Thyroid gland (tissue), 4 donors: ENCODE data around the gene KRT40. TPM values are rescaled to one million over a fixed set of nuclear protein-coding genes. Genes with fewer than 3 reads are reported as not detected.

Source experiments
- DNase-seq, 2 donors: peaks; one replicate each; pipeline ENCODE4 v3.0.0-alpha.2; 2019
- H3K27ac ChIP-seq, 3 donors: fragments of 200-600 bp; sonication (generic); 1 replicate in 2 of 3; 2 replicates in 1 of 3; pipeline ENCODE4 v1.5.1; 2016 to 2019; ENCODE audit warnings: mild to moderate bottlenecking in 1 of 3, moderate library complexity in 1 of 3
- H3K27me3 ChIP-seq: fragments of 200-600 bp; sonication (generic); one replicate; pipeline ENCODE4 v1.5.1; 2019
- H3K36me3 ChIP-seq, 2 donors: fragments of 200-600 bp; sonication (generic); one replicate each; pipeline ENCODE4 v1.5.1; 2016 to 2019
- H3K4me1 ChIP-seq, 2 donors: fragments of 200-600 bp; sonication (generic); one replicate each; pipeline ENCODE4 v1.5.1; 2017 to 2019
- H3K4me3 ChIP-seq, 3 donors: fragments of 200-600 bp; sonication (generic); replicated peaks in 1 of 3; 1 replicate in 2 of 3; 2 replicates in 1 of 3; pipeline ENCODE4 v1.5.1; 2016; ENCODE audit warnings: mild to moderate bottlenecking in 1 of 3
- H3K9me3 ChIP-seq: fragments of 200-600 bp; sonication (generic); one replicate; pipeline ENCODE4 v1.5.1; 2017
- CTCF ChIP-seq, 6 experiments: fragments of 200-600 bp in 3 of 6; fragments of 450-650 bp in 3 of 6; sonication (generic) in 3 of 6; IDR thresholded peaks; one replicate each; pipeline ENCODE4 v1.5.1; 2016 to 2019; ENCODE audit warnings: antibody characterized with exemption in 6 of 6, mild to moderate bottlenecking in 2 of 6, inconsistent platforms in 1 of 6, moderate library complexity in 1 of 6
- POLR2A ChIP-seq, 2 donors: fragments of 450-650 bp; IDR thresholded peaks; one replicate each; pipeline ENCODE4 v1.6.1; 2017; ENCODE audit warnings: antibody characterized with exemption in 2 of 2, mild to moderate bottlenecking in 2 of 2, moderate library complexity in 1 of 2
- WGBS, 2 donors: methylation state at CpG; one replicate each; pipeline ENCODE4 v1.1.5; 2017; 5-methylcytosine and 5-hydroxymethylcytosine counted together
- intact Hi-C: fragments of 100-400 bp; cut with DNase I; formaldehyde crosslinking; loops from one replicate; pipeline ENCODE4 v1.15.1; 2023
- total RNA-seq, 4 donors: library from RNA; depleted of rRNA; stranded (reverse); fragments of >200 nt; gene quantifications; one replicate each; pipeline ENCODE4 v1.2.3, GENCODE V29; 2016

The KRT40 gene
- total RNA-seq, 4 donors from 2014 or later, result not detected

- DNase-seq, result no peak
- intact Hi-C loops, result no loop called here
- Histone ChIP-seq H3K36me3 (no peaks in the 10 kb centered on the region), H3K27ac (no peak overlapping the region), H3K4me3 (no peak overlapping the region), H3K27me3 (no peaks in the 10 kb centered on the region), H3K4me1 (no peaks in the 10 kb centered on the region), H3K9me3 (no peaks in the 10 kb centered on the region)
- TF ChIP-seq CTCF (IDR thresholded peaks at IDR 0.05) (no peak), POLR2A (IDR thresholded peaks at IDR 0.05) (no peak)
- WGBS, 2 donors, result 80% methylated on average over 2 of the region's 2 CpGs
Measured at GRCh38 chr17:40997361-40997760, 13.2 kb upstream of the KRT40 start.

- no peaks in the 10 kb centered on the region for H3K4me1 ChIP-seq
- H3K36me3 ChIP-seq, result no peaks in the 10 kb centered on the region
- TF ChIP-seq CTCF (IDR thresholded peaks at IDR 0.05) (no peak), POLR2A (IDR thresholded peaks at IDR 0.05) (no peak)
- no peaks in the 10 kb centered on the region for H3K9me3 ChIP-seq
- no peak overlapping the region for H3K4me3 ChIP-seq
- DNase-seq, result no peak
- 87 to 92% methylated on average over 4 of the region's 4 CpGs for WGBS, 2 donors
- no peaks in the 10 kb centered on the region for H3K27me3 ChIP-seq
- intact Hi-C loops, result no loop called here
- H3K27ac ChIP-seq, result no peak overlapping the region
Measured at GRCh38 chr17:40996829-40997228, 12.7 kb upstream of the KRT40 start.

- no peaks in the 10 kb centered on the region for H3K36me3 ChIP-seq
- intact Hi-C loops, result no loop called here
- H3K4me3 ChIP-seq, result no peak overlapping the region
- H3K9me3 ChIP-seq, result no peaks in the 10 kb centered on the region
- DNase-seq, result no peak
- H3K4me1 ChIP-seq, result no peaks in the 10 kb centered on the region
- TF ChIP-seq POLR2A (IDR thresholded peaks at IDR 0.05) (no peak), CTCF (IDR thresholded peaks at IDR 0.05) (no peak)
- H3K27me3 ChIP-seq, result no peaks in the 10 kb centered on the region
- WGBS, 2 donors, result 74 to 87% methylated on average over 1 of the region's 1 CpG
- H3K27ac ChIP-seq, result no peak overlapping the region
Measured at GRCh38 chr17:40995116-40995515, 11.0 kb upstream of the KRT40 start.

GRCh38 chr17:40993839-40994238 is 9.7 kb upstream of the KRT40 start, which contains the start of gene KRTAP3-3:
Gene KRTAP3-3, minus strand, starts transcription at chr17:40994164. Its CDS starts 67 bp downstream, at chr17:40994097.
- H3K4me3 ChIP-seq, result no peak within 1 kb of the TSS
- WGBS, 2 donors, result 44 to 59% methylated on average over 4 of the region's 4 CpGs
- no peak within 1 kb of the TSS for H3K27ac ChIP-seq
- H3K36me3 ChIP-seq, result no peaks in the 10 kb centered on the region
- no peak for DNase-seq
- intact Hi-C loops, result no loop called here
- no peak for TF ChIP-seq CTCF (IDR thresholded peaks at IDR 0.05)
- H3K9me3 ChIP-seq, result no peaks in the 10 kb centered on the region
- H3K27me3 ChIP-seq, result no peaks in the 10 kb centered on the region
- H3K4me1 ChIP-seq, result no peaks in the 10 kb centered on the region

- TF ChIP-seq CTCF (IDR thresholded peaks at IDR 0.05) (no peak), POLR2A (IDR thresholded peaks at IDR 0.05) (no peak)
- no peaks in the 10 kb centered on the region for H3K9me3 ChIP-seq
- H3K27me3 ChIP-seq, result no peaks in the 10 kb centered on the region
- H3K4me3 ChIP-seq, result no peak overlapping the region
- no peak for DNase-seq
- H3K4me1 ChIP-seq, result no peaks in the 10 kb centered on the region
- H3K36me3 ChIP-seq, result no peaks in the 10 kb centered on the region
- no peak overlapping the region for H3K27ac ChIP-seq
- intact Hi-C loops, result no loop called here
- WGBS, 2 donors, result 93 to 96% methylated on average over 2 of the region's 2 CpGs
Measured at GRCh38 chr17:40993084-40993483, 9.0 kb upstream of the KRT40 start.
